GM23338 (cell line): ENCODE results near the gene CERS3. TPM values are rescaled to one million over a fixed set of nuclear protein-coding genes. Genes with fewer than 3 reads are reported as not detected.

ENCODE experiments used
- ATAC-seq: fragments of 200-7000 bp; cut with Tn5 transposase; 3 replicates; pipeline ENCODE4 v1.9.1; 2020
- DNase-seq: peaks from one replicate; pipeline ENCODE4 v3.0.0-alpha.2; 2015; ENCODE audit warnings: low spot score
- H2AFZ ChIP-seq: fragments of 200-600 bp; sonication (generic); 2 replicates; pipeline ENCODE4 v1.8.0; 2016; ENCODE audit warnings: antibody characterized with exemption, mild to moderate bottlenecking, moderate library complexity
- H3F3A ChIP-seq: fragments of 200-600 bp; sonication (generic); replicated peaks from 2 replicates; pipeline ENCODE4 v1.8.0; 2017; ENCODE audit warnings: antibody characterized with exemption, mixed run types, low read depth
- H3K27ac ChIP-seq: fragments of 200-600 bp; sonication (generic); 2 replicates; pipeline ENCODE4 v1.6.1; 2016; ENCODE audit warnings: low read depth
- H3K27me3 ChIP-seq: fragments of 200-600 bp; sonication (generic); 2 replicates; pipeline ENCODE4 v1.8.0; 2016; ENCODE audit warnings: mild to moderate bottlenecking, mixed run types, moderate library complexity; ENCODE audit not compliant: insufficient read depth
- H3K36me3 ChIP-seq: fragments of 200-600 bp; sonication (generic); 2 replicates; pipeline ENCODE4 v1.8.0; 2016; ENCODE audit warnings: mild to moderate bottlenecking; ENCODE audit not compliant: insufficient read depth
- H3K4me1 ChIP-seq: fragments of 200-600 bp; sonication (generic); 2 replicates; pipeline ENCODE4 v1.8.0; 2016; ENCODE audit warnings: mild to moderate bottlenecking, moderate library complexity; ENCODE audit not compliant: insufficient read depth
- H3K4me2 ChIP-seq: fragments of 200-600 bp; sonication (generic); 2 replicates; pipeline ENCODE4 v1.7.1; 2017; ENCODE audit warnings: mixed run types
- H3K4me3 ChIP-seq: fragments of 200-600 bp; sonication (generic); 2 replicates; pipeline ENCODE4 v1.6.1; 2016; ENCODE audit warnings: mixed run types
- H3K79me2 ChIP-seq: fragments of 200-600 bp; sonication (generic); replicated peaks from 2 replicates; pipeline ENCODE4 v1.8.0; 2017; ENCODE audit warnings: mild to moderate bottlenecking; ENCODE audit not compliant: insufficient read depth
- H3K9me2 ChIP-seq: fragments of 200-600 bp; sonication (generic); 2 replicates; pipeline ENCODE4 v1.8.0; 2017; ENCODE audit not compliant: insufficient read depth
- H4K20me1 ChIP-seq: fragments of 200-600 bp; sonication (generic); replicated peaks from 2 replicates; pipeline ENCODE4 v1.8.0; 2017; ENCODE audit warnings: mild to moderate bottlenecking; ENCODE audit not compliant: insufficient read depth
- H3K27ac Mint-ChIP-seq: 2 replicates; pipeline ENCODE4 v1.8.0; 2020; ENCODE audit warnings: inconsistent platforms, mild to moderate bottlenecking, moderate library complexity, mixed read lengths
- H3K27me3 Mint-ChIP-seq: 3 replicates; pipeline ENCODE4 v1.8.0; 2022; ENCODE audit warnings: low read depth, mild to moderate bottlenecking, moderate library complexity, mixed read lengths, inconsistent platforms; ENCODE audit not compliant: insufficient read depth, poor library complexity
- H3K36me3 Mint-ChIP-seq: 3 replicates; pipeline ENCODE4 v1.8.0; 2021; ENCODE audit warnings: low read depth, mild to moderate bottlenecking, inconsistent platforms, moderate library complexity, mixed read lengths
- H3K4me1 Mint-ChIP-seq: 3 replicates; pipeline ENCODE4 v1.8.0; 2020; ENCODE audit warnings: mild to moderate bottlenecking, inconsistent platforms, mixed read lengths
- H3K4me3 Mint-ChIP-seq: 3 replicates; pipeline ENCODE4 v1.8.0; 2021; ENCODE audit warnings: moderate library complexity, mild to moderate bottlenecking, inconsistent platforms, mixed read lengths
- H3K9me3 Mint-ChIP-seq: 3 replicates; pipeline ENCODE4 v1.8.0; 2020; ENCODE audit warnings: moderate library complexity, mild to moderate bottlenecking, inconsistent platforms, mixed read lengths
- EZH2phosphoT487 ChIP-seq: fragments of 200-600 bp; sonication (generic); IDR thresholded peaks from one replicate; pipeline ENCODE4 v1.8.1; 2018; ENCODE audit warnings: antibody characterized with exemption; ENCODE audit not compliant: unreplicated experiment
- NANOG ChIP-seq: IDR thresholded peaks from 2 replicates; pipeline ENCODE4 v1.6.1; 2016; ENCODE audit warnings: antibody characterized with exemption, borderline replicate concordance
- POLR2AphosphoS5 ChIP-seq: IDR thresholded peaks from 2 replicates; pipeline ENCODE4 v1.6.1; 2016; ENCODE audit warnings: antibody characterized with exemption, low read depth
- ZNF114 ChIP-seq: fragments of 250-450 bp; sonication (Bioruptor Pico); IDR thresholded peaks from 2 replicates; pipeline ENCODE4 v1.5.0; 2020; ENCODE audit warnings: mild to moderate bottlenecking, moderate library complexity
- polyA plus RNA-seq: library from polyadenylated mRNA; unstranded; fragments of >200 nt; fragmentation: Nextera tagmentation; extraction: Ambion mirVana; gene quantifications from 2 replicates; pipeline ENCODE4 v1.2.1, GENCODE V29; 2016
- total RNA-seq: library from RNA; depleted of rRNA; stranded (reverse); fragments of >200 nt; shearing (Covaris generic); gene quantifications from 2 replicates; pipeline ENCODE4 v1.2.3, GENCODE V29; 2014
- TF ChIP-seq, protein P1 (sequence below): fragments of 250-450 bp; sonication (Bioruptor Pico); IDR thresholded peaks from 2 replicates; pipeline ENCODE4 v1.5.0; 2020; ENCODE audit warnings: mild to moderate bottlenecking, moderate library complexity
- TF ChIP-seq, protein P2 (sequence below): IDR thresholded peaks from one replicate; pipeline ENCODE4 v1.6.1; 2018; ENCODE audit warnings: antibody characterized with exemption; ENCODE audit not compliant: unreplicated experiment

CERS3 gene
- total and polyA plus RNA-seq, 2 experiments from 2014 or later = 1.8 to 2.2 TPM

DNA sequence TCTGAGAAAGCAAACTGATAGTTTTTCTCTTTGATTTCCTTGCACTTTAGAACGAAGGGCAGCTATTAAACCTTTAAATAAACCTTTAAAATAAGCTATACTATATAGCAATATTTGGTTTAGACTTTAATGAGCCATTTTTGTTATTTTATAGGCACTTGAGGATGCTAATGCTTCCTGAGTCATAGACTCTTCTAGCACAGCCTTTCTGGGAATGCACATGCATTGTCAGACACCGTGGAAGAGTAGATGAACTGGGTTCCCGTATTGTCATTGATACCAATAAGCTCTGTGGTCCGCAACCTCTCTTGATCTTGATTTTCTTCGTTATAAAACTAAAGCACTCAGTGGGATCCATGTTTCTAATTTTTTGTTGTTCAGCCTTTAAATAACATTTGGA is 27.6 kb downstream of the CERS3 start (continued):
- TF ChIP-seq, protein P1, sequence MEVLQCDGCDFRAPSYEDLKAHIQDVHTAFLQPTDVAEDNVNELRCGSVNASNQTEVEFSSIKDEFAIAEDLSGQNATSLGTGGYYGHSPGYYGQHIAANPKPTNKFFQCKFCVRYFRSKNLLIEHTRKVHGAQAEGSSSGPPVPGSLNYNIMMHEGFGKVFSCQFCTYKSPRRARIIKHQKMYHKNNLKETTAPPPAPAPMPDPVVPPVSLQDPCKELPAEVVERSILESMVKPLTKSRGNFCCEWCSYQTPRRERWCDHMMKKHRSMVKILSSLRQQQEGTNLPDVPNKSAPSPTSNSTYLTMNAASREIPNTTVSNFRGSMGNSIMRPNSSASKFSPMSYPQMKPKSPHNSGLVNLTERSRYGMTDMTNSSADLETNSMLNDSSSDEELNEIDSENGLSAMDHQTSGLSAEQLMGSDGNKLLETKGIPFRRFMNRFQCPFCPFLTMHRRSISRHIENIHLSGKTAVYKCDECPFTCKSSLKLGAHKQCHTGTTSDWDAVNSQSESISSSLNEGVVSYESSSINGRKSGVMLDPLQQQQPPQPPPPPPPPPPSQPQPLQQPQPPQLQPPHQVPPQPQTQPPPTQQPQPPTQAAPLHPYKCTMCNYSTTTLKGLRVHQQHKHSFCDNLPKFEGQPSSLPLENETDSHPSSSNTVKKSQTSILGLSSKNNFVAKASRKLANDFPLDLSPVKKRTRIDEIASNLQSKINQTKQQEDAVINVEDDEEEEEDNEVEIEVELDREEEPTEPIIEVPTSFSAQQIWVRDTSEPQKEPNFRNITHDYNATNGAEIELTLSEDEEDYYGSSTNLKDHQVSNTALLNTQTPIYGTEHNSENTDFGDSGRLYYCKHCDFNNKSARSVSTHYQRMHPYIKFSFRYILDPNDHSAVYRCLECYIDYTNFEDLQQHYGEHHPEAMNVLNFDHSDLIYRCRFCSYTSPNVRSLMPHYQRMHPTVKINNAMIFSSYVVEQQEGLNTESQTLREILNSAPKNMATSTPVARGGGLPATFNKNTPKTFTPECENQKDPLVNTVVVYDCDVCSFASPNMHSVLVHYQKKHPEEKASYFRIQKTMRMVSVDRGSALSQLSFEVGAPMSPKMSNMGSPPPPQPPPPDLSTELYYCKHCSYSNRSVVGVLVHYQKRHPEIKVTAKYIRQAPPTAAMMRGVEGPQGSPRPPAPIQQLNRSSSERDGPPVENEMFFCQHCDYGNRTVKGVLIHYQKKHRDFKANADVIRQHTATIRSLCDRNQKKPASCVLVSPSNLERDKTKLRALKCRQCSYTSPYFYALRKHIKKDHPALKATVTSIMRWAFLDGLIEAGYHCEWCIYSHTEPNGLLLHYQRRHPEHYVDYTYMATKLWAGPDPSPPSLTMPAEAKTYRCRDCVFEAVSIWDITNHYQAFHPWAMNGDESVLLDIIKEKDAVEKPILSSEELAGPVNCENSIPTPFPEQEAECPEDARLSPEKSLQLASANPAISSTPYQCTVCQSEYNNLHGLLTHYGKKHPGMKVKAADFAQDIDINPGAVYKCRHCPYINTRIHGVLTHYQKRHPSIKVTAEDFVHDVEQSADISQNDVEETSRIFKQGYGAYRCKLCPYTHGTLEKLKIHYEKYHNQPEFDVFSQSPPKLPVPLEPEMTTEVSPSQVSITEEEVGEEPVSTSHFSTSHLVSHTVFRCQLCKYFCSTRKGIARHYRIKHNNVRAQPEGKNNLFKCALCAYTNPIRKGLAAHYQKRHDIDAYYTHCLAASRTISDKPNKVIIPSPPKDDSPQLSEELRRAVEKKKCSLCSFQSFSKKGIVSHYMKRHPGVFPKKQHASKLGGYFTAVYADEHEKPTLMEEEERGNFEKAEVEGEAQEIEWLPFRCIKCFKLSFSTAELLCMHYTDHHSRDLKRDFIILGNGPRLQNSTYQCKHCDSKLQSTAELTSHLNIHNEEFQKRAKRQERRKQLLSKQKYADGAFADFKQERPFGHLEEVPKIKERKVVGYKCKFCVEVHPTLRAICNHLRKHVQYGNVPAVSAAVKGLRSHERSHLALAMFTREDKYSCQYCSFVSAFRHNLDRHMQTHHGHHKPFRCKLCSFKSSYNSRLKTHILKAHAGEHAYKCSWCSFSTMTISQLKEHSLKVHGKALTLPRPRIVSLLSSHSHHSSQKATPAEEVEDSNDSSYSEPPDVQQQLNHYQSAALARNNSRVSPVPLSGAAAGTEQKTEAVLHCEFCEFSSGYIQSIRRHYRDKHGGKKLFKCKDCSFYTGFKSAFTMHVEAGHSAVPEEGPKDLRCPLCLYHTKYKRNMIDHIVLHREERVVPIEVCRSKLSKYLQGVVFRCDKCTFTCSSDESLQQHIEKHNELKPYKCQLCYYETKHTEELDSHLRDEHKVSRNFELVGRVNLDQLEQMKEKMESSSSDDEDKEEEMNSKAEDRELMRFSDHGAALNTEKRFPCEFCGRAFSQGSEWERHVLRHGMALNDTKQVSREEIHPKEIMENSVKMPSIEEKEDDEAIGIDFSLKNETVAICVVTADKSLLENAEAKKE = no peak
- no peak for TF ChIP-seq NANOG

DNA sequence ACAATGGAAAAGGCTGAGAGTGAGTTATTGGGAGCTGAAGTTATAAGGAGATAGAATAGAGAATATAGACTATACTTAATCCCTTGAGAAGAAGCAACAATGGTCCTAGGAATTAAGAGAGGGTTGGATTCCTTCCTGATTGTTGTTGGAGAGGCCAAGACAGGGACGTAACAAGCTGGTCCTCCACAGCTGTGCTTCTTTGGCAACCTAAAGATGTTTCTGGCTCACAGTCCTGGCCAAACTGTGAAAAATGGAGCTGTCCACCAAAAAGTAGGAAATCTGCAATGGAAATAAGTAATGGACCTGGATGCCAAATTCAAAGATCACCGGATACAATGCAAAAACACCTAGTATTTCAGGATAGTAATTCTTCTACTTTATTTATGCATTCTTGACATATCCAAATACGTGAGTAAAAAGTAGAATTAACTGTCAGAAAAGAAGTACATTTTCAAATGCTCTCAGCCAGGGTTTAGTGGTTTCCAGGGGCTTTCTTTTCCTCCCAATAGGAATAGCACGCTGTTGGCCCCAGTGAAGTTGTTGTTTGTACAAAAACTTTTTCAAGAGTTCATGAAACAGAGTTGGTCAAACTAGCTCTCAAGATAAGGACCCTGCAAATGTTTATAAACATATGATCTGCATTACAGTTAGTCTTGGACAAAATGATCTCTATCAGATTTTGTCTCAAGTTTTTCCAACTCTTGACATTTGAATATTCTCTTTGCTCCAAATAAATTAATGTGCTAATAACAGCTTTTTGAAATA is 28.3 kb downstream of the CERS3 start:
- Histone ChIP-seq H3K4me2 (no peak overlapping the region), H3F3A (no peaks in the 10 kb centered on the region), H3K79me2 (no peaks in the 10 kb centered on the region), H3K4me1 (no peaks in the 10 kb centered on the region), H2AFZ (no peak overlapping the region), H3K36me3 (no peaks in the 10 kb centered on the region), H3K4me3 (no peak overlapping the region), H3K27ac (no peak overlapping the region), H4K20me1 (no peaks in the 10 kb centered on the region), H3K9me2 (no peaks in the 10 kb centered on the region), H3K27me3 (no peaks in the 10 kb centered on the region)
- no peak for ATAC-seq
- no peaks in the 10 kb centered on the region for H3K4me1 Mint-ChIP-seq
- no peak overlapping the region for H3K27ac Mint-ChIP-seq
- no peak for DNase-seq
- H3K4me3 Mint-ChIP-seq = no peak overlapping the region
- TF ChIP-seq ZNF114 = no peak
- TF ChIP-seq NANOG = no peak
- TF ChIP-seq, protein P2, sequence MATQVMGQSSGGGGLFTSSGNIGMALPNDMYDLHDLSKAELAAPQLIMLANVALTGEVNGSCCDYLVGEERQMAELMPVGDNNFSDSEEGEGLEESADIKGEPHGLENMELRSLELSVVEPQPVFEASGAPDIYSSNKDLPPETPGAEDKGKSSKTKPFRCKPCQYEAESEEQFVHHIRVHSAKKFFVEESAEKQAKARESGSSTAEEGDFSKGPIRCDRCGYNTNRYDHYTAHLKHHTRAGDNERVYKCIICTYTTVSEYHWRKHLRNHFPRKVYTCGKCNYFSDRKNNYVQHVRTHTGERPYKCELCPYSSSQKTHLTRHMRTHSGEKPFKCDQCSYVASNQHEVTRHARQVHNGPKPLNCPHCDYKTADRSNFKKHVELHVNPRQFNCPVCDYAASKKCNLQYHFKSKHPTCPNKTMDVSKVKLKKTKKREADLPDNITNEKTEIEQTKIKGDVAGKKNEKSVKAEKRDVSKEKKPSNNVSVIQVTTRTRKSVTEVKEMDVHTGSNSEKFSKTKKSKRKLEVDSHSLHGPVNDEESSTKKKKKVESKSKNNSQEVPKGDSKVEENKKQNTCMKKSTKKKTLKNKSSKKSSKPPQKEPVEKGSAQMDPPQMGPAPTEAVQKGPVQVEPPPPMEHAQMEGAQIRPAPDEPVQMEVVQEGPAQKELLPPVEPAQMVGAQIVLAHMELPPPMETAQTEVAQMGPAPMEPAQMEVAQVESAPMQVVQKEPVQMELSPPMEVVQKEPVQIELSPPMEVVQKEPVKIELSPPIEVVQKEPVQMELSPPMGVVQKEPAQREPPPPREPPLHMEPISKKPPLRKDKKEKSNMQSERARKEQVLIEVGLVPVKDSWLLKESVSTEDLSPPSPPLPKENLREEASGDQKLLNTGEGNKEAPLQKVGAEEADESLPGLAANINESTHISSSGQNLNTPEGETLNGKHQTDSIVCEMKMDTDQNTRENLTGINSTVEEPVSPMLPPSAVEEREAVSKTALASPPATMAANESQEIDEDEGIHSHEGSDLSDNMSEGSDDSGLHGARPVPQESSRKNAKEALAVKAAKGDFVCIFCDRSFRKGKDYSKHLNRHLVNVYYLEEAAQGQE = no peak
- no peak for TF ChIP-seq POLR2AphosphoS5
- TF ChIP-seq EZH2phosphoT487 = no peak
- no peaks in the 10 kb centered on the region for H3K27me3 Mint-ChIP-seq
- no peaks in the 10 kb centered on the region for H3K36me3 Mint-ChIP-seq
- H3K9me3 Mint-ChIP-seq = no peaks in the 10 kb centered on the region; the same call in 2 of the 3 replicates
